H1 (cell line): ENCODE results near the gene ARHGAP28.

ENCODE experiments used
- CEBPB ChIP-seq: IDR thresholded peaks from 2 replicates; pipeline ENCODE4 v1.6.1; 2012; ENCODE audit warnings: low read depth, low read length
- CTCF ChIP-seq, 3 experiments: IDR thresholded peaks; 1 replicate in 2 of 3; 2 replicates in 1 of 3; pipeline versions ENCODE4 v1.5.1 to v1.6.1; 2011; ENCODE audit warnings: low read length in 3 of 3, mild to moderate bottlenecking in 3 of 3, inconsistent platforms in 2 of 3, low read depth in 1 of 3, moderate library complexity in 1 of 3; ENCODE audit not compliant: insufficient read depth in 1 of 3; ENCODE audit errors: control extremely low read depth in 1 of 3
- EGR1 ChIP-seq: IDR thresholded peaks from 2 replicates; pipeline ENCODE4 v1.6.1; 2011; ENCODE audit warnings: low read depth, low read length, borderline replicate concordance
- NANOG ChIP-seq: IDR thresholded peaks from 2 replicates; pipeline ENCODE4 v1.6.1; 2011; ENCODE audit warnings: low read length, low read depth, mild to moderate bottlenecking, inconsistent platforms; ENCODE audit not compliant: insufficient read depth, poor library complexity, severe bottlenecking

- TF ChIP-seq CEBPB (no peak), NANOG (no peak), EGR1 (no peak), CTCF (IDR thresholded peaks at IDR 0.05; ENCODE audit: control extremely low read depth in 1 of 3, insufficient read depth in 1 of 3, low read depth in 1 of 3, low read length in 3 of 3) (no peak)
Measured at GRCh38 chr18:6681331-6681875, 48.1 kb upstream of the ARHGAP28 start.
